ENCODE measurements around the gene LILRA5. TPM values are rescaled to one million over a fixed set of nuclear protein-coding genes. Genes with fewer than 3 reads are reported as not detected.
"Not testable (repeated sequence)": the region's sequence is repeated elsewhere in the genome, so short reads cannot be mapped to it uniquely, and the experiment has no call there.

LILRA5 gene
- polyA plus RNA-seq, 1 experiment = not detected

- Histone ChIP-seq H3K36me3 (ENCODE audit: control insufficient read depth, insufficient read depth, low read length) (no peaks in the 10 kb centered on the region), H3K27me3 (ENCODE audit: control insufficient read depth, insufficient read depth, low read length) (no peaks in the 10 kb centered on the region), H3K4me3 (ENCODE audit: low read depth, low read length) (no peak overlapping the region)
- peak; percentile 37; the same call in 1 of the 2 replicates for TF ChIP-seq CTCF (IDR thresholded peaks at IDR 0.05; ENCODE audit: insufficient read depth, low read depth, low read length)
- POLR2A ChIA-PET = no interaction called here
- DNase-seq (ENCODE audit: low read depth) = no peak
- CTCF ChIA-PET = no interaction called here
Measured at GRCh38 chr19:54297759-54298305, 15.1 kb downstream of the LILRA5 start.

GRCh38 chr19:54294539-54294938 lies 18.4 kb downstream of the LILRA5 start:
- Histone ChIP-seq H3K4me3 (ENCODE audit: low read depth, low read length) (no peak overlapping the region), H3K27me3 (ENCODE audit: control insufficient read depth, insufficient read depth, low read length) (no peaks in the 10 kb centered on the region), H3K36me3 (ENCODE audit: control insufficient read depth, insufficient read depth, low read length) (no peaks in the 10 kb centered on the region)
- DNase-seq (ENCODE audit: low read depth) = no peak
- TF ChIP-seq CTCF (IDR thresholded peaks at IDR 0.05; ENCODE audit: insufficient read depth, low read depth, low read length) = no peak
- POLR2A ChIA-PET = no interaction called here
- CTCF ChIA-PET = no interaction called here

- H3K4me3 ChIP-seq (ENCODE audit: low read depth, low read length); DNase-seq (ENCODE audit: low read depth); H3K36me3 ChIP-seq (ENCODE audit: control insufficient read depth, insufficient read depth, low read length); POLR2A ChIA-PET; H3K27me3 ChIP-seq (ENCODE audit: control insufficient read depth, insufficient read depth, low read length): not testable (repeated sequence)
- CTCF ChIA-PET = interaction anchor here (1.2 kb wide), 1 partner anchor 23 kb away, joined by 3 read pairs; no protein-coding TSS in a partner anchor
Measured at GRCh38 chr19:54289160-54289559, 23.8 kb downstream of the LILRA5 start.

GRCh38 chr19:54287456-54287855 lies 25.5 kb downstream of the LILRA5 start:
- peak; percentile 21 for DNase-seq (ENCODE audit: low read depth)
- ChIA-PET POLR2A (interaction anchor here (0.7 to 0.9 kb wide), 2 partner anchors 77 to 252 kb away, joined by 3 read pairs; no protein-coding TSS in a partner anchor), CTCF (interaction anchor here (0.7 kb wide), 1 partner anchor 23 kb away, joined by 3 read pairs; no protein-coding TSS in a partner anchor)
- Histone ChIP-seq H3K36me3 (ENCODE audit: control insufficient read depth, insufficient read depth, low read length) (no peaks in the 10 kb centered on the region), H3K4me3 (ENCODE audit: low read depth, low read length) (no peak overlapping the region), H3K27me3 (ENCODE audit: control insufficient read depth, insufficient read depth, low read length) (no peaks in the 10 kb centered on the region)
- TF ChIP-seq CTCF (IDR thresholded peaks at IDR 0.05; ENCODE audit: insufficient read depth, low read depth, low read length) = no peak

GRCh38 chr19:54286283-54286682 lies 26.7 kb downstream of the LILRA5 start:
- H3K4me3 ChIP-seq (ENCODE audit: low read depth, low read length); H3K36me3 ChIP-seq (ENCODE audit: control insufficient read depth, insufficient read depth, low read length); CTCF ChIA-PET; DNase-seq (ENCODE audit: low read depth); H3K27me3 ChIP-seq (ENCODE audit: control insufficient read depth, insufficient read depth, low read length); POLR2A ChIA-PET: not testable (repeated sequence)

- CTCF ChIA-PET; DNase-seq (ENCODE audit: low read depth); H3K27me3 ChIP-seq (ENCODE audit: control insufficient read depth, insufficient read depth, low read length); POLR2A ChIA-PET; H3K36me3 ChIP-seq (ENCODE audit: control insufficient read depth, insufficient read depth, low read length); H3K4me3 ChIP-seq (ENCODE audit: low read depth, low read length): not testable (repeated sequence)
Measured at GRCh38 chr19:54285427-54286056, 27.4 kb downstream of the LILRA5 start.

Data from BJ (cell line).